ENCODE data around the gene PBX3.

- no peak for TF ChIP-seq CTCF (conservative IDR thresholded peaks at IDR 0.05 in 1 of 2, IDR thresholded peaks at IDR 0.05 in 1 of 2; ENCODE audit: extremely low read depth in 1 of 2, insufficient read depth in 1 of 2, low read depth in 1 of 2, low read length in 2 of 2)
- TF ChIP-seq EZH2 (IDR thresholded peaks at IDR 0.05; ENCODE audit: borderline replicate concordance, low read length): no peak
These were observed 217.6 kb downstream of the PBX3 start for GRCh38 chr9:125964702-125965225.
